NCI-H82 treated with DMSO at 0.1 percent for 48 hours (cell line): ENCODE data around the gene ARL8B.

Source experiments
- DNase-seq: peaks from one replicate; lab custom pipeline; 2025; ENCODE audit not compliant: unreplicated experiment; lab: John Stamatoyannopoulos, UW

Gene ARL8B

DNA sequence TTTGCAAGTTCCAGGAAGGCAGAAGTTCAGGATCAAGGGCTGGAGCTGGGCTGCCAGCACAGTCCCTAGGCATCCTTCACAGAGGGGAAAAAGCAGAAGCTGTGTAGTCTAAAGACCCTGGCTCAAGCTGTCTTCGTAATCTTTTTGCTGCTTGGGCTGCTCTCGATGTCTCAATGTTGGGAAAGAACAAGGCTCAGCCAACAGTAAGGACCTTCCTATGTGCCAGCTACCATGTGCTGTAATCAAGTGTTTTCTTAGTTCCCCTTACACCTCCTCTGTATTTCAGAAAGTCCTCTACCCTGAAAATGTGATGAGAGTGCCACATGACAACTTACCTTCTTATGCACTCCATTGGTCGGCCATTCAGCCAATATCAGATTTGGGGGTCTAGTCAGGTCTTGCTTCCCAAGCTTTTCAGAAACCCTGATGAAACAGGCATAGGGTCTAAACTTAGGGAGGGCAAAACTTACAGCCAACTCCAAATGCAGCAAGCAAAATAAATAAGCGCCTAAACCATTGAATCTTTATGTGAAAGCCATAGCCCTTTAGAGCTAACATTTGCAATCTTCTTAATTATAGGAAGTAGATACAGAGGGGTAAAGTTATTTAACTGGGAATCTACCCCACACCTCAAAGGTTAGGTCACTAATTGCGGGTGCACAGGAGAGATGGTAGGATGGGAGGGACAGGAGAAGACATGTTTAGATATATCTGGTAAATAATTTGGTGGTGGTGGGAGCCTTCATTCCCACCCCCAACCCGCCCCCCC, 64.2 kb downstream of the ARL8B start:
- no peak for DNase-seq

DNA sequence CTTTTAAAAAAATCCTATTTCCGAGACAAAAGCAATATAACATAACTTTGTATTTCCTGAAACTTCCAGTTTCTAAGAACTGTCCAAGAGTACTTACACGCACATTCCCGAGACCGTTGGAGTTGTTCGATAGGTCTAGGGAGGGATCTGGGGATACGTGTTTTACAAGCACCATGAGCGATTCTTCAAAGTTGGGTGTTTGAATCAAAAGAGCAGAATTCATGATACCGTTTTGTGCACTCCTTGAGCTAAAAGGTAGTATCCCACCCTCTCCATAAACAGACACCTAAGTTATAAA, 64.7 kb downstream of the ARL8B start:
- DNase-seq: no peak

DNA sequence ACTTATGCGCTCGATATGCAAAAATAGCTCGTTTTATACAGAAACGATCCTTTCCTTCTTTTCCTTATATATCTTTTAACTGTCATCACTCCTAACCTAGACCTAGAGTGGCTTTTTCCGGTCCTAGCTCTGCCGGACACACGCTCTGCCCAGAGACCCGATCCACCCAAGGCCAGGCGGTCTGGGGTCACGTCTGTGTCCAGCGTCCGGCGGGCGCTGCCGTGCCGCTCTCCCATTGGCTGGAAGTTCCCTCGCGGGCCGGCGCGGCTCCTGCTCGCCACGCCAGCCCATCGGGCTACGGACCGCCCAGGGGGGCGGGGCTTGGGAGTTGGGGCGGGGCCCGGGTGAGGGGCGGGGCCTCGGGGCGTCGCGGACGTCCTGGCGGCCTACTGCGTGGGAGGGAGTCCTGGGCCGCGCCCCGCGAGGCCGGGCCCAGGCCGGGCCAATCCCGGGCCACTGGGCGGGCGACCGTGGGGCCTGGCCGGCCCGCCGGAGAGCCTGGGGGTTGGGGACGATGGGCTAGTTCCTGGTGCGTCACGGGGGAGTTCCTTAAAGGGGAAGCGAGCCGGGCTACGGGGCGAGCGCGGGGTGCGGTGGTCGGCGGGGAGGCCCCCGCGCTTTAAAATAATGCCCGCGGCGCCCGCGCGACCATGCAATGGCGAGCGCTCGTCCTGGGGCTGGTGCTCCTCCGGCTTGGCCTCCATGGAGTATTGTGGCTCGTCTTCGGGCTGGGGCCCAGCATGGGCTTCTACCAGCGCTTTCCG, 65.2 kb downstream of the ARL8B start, which contains the start of gene EDEM1:
Gene EDEM1, plus strand, starts transcription at position 552 of the 764 bp plus-strand sequence. Its CDS starts 99 bp downstream, at position 651.
- peak; percentile 72 for DNase-seq

DNA sequence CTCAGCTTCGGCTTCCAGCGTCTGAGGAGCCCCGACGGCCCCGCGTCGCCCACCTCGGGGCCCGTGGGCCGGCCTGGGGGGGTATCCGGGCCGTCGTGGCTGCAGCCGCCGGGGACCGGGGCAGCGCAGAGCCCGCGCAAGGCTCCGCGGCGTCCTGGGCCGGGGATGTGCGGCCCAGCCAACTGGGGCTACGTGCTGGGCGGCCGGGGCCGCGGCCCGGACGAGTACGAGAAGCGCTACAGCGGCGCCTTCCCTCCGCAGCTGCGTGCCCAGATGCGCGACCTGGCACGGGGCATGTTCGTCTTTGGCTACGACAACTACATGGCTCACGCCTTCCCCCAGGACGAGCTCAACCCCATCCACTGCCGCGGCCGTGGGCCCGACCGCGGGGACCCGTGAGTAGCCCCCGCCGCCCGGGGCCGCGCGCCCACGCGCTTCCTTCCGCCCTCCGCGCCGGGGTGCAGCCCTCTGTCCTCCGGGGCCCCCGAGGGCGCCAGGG, 65.9 kb downstream of the ARL8B start:
- DNase-seq: no peak

DNA sequence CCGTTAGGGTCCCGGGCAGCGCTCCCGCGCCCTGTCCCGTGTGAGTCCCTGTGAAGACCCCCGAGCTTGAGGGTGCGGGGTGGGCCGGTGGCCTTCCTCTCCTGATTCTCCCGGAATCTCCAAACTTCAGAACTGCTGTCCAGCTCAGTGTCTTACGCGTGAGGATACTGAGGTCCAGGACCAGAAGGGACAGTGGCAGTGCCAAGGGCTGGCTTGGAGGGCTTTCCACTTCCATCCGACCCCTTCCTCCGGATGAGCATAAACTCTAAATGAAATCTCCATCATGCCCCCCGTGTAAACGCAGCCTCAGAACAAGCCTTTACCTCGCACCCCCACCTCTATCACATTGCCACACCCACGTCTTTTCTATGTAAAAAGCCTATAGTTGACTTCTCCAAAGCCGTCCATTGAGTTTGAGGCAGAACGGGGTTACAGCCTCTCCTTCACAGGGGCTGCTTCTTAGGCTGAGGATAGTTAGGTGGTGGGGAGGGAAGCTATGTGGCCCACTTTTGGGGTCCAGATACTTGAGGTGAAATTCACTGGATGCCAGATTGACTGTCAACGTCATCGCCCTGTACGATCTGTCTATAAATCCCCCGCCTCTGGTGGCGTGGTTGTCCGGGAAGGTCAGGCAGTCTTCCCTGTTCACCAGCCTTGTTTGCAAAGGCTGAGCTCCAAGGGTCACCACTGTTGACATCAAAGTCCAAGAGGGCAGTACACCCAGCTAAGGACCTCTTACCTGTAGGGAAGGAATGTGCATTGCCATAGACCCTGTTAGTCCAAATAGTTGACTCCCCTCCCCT, 66.5 kb downstream of the ARL8B start:
- DNase-seq: no peak

DNA sequence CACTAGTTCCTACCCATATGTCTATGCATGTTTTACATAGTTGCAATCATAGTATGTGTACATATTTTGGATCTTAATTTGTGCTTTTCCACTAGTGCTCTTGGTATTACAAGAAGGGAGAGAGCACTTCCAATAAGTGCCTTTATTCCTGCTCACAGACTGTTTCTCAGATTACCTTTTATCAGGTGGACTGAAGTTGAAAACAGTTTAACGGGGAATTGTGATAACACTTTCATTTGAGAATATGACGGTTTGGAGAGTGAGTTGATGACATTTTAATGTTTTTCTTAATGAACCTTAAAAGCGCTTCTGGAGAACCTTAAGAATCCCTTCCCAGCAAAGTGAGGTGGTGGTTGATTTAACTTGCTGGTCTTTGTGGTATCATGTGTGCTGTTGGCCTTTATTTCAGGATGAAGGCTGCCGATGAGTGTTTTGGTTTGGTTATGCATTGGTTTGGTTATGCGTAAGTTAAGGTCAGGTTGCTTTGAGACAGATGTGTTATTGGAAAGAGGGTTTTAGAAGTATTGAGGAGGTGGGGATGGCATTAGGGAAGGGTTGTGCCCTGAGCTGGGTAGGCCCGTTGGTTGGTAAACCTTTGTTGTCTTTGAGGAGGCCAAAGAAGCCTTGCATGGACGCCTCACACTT, 68.2 kb downstream of the ARL8B start:
- DNase-seq: no peak

DNA sequence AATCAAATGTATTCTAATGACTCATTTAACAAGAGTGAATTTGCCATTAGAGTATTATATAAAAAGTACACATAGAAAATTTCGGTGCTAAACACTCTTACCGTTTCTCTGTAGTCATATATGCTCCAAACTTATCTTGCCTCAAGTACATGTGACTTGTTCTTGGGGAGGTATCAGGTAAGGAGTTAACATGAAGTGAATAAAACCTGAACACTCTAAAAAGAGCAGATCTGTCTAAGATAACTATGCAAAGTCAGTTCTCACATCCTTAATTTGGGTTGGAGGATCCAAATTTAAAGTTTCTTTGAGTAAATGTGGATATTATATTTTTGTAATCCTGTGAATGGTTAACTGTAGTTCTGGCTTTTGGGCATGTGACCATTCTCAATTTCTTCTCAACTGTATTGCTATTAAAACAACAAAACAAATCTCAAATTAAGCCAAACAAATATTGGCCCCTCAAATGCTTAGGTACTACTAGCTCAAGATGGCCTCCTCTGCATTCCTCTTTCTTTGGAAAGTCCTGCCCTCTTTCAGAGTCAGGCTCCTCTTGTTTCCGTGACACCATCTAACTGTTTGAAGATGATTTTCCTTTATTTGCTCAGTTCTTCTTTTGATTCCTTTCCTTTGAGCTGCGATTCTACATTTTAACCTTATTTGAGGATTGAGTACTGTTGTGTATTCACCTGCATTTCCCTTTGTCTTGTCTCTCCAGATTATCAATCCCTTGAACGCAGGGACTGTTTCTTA, 69.6 kb downstream of the ARL8B start:
- no peak for DNase-seq

DNA sequence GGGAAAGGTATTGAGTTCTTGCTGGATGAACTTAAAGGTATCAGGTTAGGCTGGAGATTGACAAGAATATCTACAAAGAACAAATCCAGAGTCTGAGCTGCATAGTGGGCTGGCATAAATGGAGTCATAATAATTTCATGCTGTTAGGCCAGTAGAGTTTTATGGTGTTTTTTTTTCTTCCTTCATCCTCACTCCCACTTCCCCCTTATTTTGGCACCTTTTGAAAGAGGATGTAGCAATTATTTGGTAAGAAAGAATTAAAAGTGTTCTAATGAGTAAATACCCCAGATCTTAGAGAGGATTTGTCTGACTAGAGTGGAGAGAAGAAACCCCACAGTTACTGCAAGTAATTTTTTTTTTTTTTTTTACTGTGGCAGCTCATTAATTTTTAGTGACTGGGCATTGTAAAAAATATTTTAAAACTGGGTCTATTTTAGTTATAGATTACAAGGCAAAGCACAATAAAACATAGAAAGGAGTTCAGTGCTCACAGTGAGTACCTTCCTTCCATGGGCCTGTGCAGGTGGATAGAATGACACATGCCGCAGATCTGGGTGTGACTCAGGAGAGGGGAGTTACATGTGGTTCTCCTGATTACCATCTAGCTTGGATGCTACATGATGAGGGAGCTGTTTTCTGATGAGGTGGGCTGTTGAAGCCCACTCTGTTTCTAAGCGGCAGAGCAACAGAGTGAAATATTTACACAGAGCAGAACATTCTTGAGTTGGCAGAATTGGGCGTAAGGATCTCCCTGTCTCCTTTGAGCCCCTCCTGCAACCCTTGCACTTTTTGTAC, 70.7 kb downstream of the ARL8B start:
- DNase-seq: no peak

DNA sequence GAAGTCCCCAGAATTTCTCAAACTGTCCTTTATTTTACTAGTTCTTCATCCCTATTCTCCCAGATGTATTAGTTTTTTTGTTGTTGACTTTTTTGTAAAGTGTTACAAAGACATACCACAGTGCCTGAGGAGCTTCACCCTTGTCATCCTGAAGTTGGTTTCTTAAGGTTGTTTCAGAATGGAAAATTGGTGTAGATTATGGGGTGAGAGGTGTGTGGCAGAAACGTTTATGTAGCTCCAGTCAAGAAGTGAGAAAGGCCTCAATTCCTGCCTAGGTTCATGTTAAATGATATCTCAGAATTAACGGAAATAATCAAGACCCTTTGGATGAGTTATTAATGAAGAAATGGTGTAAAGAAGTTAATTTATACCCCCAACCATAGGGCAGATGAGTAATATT, 72.2 kb downstream of the ARL8B start:
- DNase-seq: no peak

DNA sequence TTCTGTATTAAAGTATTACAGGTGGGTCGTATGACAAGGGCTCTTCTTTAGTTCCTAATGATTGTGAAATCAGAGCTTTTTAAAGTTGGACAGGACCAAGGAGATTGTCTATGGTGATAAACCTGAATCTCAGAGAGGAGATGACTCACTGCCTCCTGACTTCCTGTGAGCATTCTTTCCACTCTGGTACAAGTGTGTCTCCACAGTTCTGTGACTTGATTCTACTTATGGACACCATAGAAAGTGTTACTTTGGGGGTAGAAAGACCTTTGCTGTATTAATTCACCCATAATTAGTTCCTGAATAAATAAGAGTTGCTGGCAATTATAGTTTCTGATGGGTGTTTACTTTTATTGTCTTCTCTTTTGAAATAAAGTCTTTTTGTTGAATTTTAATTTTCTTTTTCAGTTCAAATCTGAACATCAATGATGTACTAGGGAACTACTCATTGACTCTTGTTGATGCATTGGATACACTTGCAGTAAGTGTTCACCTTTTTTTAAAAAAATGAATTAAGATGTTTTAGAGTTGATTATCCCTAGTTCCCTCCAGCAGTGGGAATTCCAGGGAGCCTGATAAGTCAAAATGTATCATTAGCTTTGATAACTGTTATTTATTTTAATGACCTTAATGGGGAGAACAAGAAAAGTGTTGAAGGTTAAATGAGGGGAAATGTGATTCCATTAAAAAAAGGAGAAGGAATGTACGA, 72.9 kb downstream of the ARL8B start:
- no peak for DNase-seq

DNA sequence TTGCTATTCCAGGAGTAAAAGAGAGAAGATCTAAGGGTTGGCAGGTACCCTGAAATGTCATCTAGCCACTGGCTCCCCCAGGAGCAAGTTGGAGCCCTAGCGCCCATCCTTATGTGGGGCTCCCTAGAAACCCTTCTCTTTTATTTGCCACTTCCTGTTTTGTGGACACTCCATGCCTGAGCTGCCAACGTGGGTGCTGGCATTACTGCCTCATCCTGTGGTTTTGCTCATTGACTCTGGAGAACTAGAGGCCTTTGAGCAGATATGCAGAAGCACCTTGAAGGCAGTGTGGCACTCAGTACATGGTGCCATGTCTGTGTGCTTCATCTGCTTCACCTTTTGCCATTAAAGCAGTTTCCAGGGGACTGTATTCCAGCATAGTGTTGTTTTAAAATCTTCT, 73.5 kb downstream of the ARL8B start:
- no peak for DNase-seq

DNA sequence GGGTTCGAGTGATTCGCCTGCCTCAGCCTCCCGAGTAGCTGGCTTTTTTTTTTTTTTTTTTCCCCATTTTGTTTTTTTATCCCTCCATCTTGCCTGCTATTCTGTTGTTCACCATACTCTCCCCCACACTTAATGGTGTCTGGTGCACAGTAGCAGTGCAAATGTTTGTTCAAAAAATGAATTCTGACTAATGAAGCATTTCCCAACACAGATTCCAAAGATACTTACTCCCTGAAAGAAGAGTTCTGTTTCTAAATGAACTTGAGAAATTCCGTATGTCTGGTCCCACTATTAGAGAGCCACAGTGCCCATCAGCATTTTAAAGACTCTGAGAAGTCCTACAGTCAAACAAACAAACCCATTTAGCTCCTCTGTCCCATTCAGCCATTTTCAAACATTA, 74.9 kb downstream of the ARL8B start:
- DNase-seq: no peak

DNA sequence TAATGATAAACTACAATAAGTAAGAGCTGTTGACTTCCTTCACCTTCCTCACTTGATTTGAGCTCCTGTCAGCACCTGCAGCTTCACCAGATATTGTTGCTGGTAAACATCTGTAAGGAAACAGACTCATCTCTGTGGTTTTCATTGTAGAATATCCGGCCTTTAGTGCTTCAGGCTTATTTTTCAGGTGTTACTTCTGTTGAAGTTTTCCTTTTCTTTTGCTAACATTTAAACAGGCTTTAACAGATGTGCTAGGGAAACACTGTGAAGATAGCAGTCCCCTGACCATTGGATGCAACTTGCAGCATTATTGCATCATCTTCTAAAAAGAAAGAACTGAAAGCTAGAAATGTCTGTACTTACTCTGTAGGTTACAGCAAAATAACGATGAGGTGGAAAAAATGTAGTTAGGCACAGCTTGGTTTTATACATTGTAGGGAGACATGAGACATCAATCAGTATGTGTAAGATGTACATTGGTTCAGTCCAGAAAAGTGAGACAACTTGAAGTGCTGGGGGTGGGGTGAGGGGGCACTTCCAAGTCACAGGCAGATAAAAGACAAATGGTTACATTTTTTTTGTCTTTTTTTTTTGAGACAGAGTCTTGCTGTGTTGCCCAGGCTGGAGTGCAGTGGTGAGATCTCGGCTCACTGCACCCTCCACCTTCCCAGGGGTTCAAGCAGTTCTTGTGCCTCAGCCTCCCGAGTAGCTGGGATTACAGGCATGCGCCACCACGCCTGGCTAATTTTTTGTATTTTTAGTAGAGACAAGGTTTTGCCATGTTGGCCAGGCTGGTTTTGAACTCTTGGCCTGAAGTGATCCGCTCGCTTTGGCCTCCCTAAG, 75.6 kb downstream of the ARL8B start:
- DNase-seq: no peak

DNA sequence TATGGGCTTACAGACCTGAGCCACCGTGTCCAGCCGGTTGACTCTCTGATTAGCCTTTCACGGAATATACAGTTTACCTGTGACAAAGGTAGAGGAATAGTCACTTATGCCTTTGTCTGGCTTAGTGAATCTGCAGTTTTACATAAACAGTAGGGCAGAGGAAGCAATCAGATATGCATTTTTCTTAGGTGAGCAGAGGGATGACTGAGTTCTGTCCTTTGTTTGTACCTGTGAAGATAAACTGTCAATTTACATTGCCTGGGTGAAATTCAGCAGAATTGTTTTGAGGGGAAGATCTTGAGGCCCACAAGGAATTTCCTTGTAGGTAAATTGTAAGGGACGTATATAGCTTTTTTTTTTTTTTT, 76.2 kb downstream of the ARL8B start:
- DNase-seq: no peak

DNA sequence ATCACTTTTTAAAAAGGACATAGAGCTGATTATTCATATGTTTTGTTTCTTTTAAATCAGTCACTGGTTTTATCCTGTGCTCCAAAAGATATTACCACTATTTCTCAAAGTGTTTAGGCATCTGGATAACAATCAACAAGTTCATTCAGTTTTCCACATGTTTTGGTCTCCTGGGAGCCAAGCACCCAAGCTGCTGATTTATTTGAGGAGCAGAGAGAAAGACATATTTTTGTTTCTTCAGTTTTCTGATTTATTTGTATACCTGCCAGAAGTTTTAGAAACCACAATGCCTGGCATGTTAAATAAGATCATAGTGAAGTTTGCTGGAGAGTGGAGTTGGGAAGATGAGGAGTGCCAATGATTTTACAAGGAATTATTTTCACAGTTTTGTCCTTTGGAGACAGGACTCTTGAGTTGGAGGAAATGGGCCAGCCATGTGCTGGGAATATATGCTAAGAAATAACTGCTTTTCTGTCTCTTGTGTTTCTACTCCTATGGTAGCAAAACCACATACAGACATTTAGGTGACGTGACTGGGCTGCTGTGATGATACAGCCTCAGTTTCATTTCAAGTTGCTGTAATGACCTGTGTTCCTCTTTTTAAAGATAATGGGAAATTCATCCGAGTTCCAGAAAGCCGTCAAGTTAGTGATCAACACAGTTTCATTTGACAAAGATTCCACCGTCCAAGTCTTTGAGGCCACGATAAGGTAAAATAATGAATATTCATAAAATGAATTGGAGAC, 77.1 kb downstream of the ARL8B start:
- DNase-seq: no peak

DNA sequence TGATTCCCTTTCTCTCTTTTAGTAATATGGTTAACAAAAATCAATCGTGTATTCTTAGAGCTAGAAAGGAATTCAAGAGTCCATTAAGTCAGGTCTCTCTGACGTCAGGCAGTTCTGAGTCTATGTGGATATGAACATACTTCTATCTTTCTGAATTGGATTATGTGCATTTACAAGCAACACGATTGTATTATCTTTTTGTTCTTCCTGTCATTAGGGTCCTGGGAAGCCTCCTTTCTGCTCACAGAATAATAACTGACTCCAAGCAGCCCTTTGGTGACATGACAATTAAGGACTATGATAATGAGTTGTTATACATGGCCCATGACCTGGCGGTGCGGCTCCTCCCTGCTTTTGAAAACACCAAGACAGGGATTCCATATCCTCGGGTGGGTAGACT, 79.4 kb downstream of the ARL8B start:
- DNase-seq: no peak

DNA sequence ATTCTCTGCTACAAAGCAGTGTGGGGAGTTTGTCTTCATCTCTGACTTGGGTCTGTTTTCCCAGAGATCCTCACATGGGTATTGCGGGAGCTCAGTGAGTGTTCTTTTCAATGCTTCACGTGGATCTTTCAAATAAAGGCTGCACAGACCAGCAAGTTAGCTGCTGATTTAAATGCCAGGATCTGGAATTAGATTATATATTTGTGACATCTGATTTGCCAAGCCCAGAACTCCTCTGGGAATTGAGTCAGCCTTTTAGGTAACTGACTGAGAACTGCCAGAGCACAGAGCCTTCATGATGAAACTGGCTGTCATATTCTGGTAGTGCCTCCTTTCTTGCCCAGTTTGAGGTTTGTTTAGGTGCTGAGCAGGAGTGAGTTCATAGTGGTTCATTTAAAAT, 80.1 kb downstream of the ARL8B start:
- DNase-seq: no peak
